ENCODE measurements around the gene SYNJ1. TPM values are rescaled to one million over a fixed set of nuclear protein-coding genes. Genes with fewer than 3 reads are reported as not detected.
"Not testable (repeated sequence)": the region's sequence is repeated elsewhere in the genome, so short reads cannot be mapped to it uniquely, and the experiment has no call there.

Gene SYNJ1
- total and polyA plus RNA-seq, 10 of the 15 experiments (the other 5 are each of a cell fraction or from before 2014, with no cell fraction given): 1.2 to 7.0 (median 3.5) TPM

DNA sequence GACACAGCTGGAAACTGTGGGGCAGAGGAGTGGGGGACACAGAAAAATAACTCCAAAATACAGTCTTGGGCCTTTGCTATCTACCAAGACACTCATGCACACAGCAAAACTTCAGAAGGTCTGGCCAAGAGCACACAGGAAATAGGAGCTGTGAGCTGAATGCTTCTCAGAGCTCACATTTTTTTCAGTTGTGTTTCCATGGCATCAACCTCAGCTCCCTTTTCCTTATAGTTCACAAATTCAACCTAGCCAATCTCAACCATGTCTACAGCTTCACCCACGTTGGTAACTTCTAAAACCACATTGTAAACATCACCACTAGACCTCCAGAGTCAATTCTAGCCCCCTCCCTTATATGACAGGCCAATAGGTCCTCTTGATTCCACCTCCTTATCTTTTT is 19.6 kb upstream of the SYNJ1 start:
- ChIA-PET CTCF (interaction anchor here (0.7 to 1.3 kb wide), 7 partner anchors 9 to 94 kb away, joined by 3 to 4 read pairs (median 3); no protein-coding TSS in a partner anchor), SMC1A (ENCODE audit: uncharacterized antibody, unreplicated experiment) (interaction anchor here (0.7 to 1.5 kb wide), 4 partner anchors 10 to 64 kb away, joined by 3 to 8 read pairs (median 3); no protein-coding TSS in a partner anchor), RAD21 (ENCODE audit: unreplicated experiment) (no interaction called here), POLR2A (no interaction called here)
- intact Hi-C loops (cut with micrococcal nuclease; ENCODE audit: unreplicated experiment) (no loop called here), in situ Hi-C loops (cut with MboI) (no loop called here)
- Histone ChIP-seq H3K79me2 (ENCODE audit: control insufficient read depth, insufficient read depth, low read length) (no peaks in the 10 kb centered on the region), H4K20me1 (ENCODE audit: control insufficient read depth, insufficient read depth) (no peaks in the 10 kb centered on the region), H3K4me2 (ENCODE audit: control insufficient read depth, insufficient read depth) (no peak overlapping the region), H3K9me3 (replicated peaks; ENCODE audit: control insufficient read depth, insufficient read depth, low read length) (no peaks in the 10 kb centered on the region), H3K4me3 (no peak overlapping the region), H3K27me3 (replicated peaks in 1 of 2; ENCODE audit: control insufficient read depth in 2 of 2, insufficient read depth in 2 of 2, low read length in 1 of 2) (no peaks in the 10 kb centered on the region), H3K9ac (ENCODE audit: control insufficient read depth, insufficient read depth, low read length) (no peak overlapping the region), H3K36me3 (ENCODE audit: control insufficient read depth in 2 of 2, insufficient read depth in 2 of 2, low read length in 1 of 2) (peaks cover 4 to 20% of the 10 kb centered on the region in 2 experiments), H2AFZ (ENCODE audit: control insufficient read depth, low read depth, low read length) (no peak overlapping the region), H3K27ac (ENCODE audit: control insufficient read depth, insufficient read depth) (no peak overlapping the region), H3K4me1 (ENCODE audit: control insufficient read depth, insufficient read depth, low read length) (no peaks in the 10 kb centered on the region)
- no TSS peak for BruUV-seq (replicated peaks)
- WGBS (ENCODE audit: insufficient coverage, insufficient replicate concordance, low lambda C conversion rate, missing lambda C conversion rate): 92% methylated on average over 1 of the region's 1 CpG
- DNase-seq (ENCODE audit: low read depth, low spot score) (no peak), ATAC-seq (no peak), FAIRE-seq (no peak)
- TF ChIP-seq, protein P1, sequence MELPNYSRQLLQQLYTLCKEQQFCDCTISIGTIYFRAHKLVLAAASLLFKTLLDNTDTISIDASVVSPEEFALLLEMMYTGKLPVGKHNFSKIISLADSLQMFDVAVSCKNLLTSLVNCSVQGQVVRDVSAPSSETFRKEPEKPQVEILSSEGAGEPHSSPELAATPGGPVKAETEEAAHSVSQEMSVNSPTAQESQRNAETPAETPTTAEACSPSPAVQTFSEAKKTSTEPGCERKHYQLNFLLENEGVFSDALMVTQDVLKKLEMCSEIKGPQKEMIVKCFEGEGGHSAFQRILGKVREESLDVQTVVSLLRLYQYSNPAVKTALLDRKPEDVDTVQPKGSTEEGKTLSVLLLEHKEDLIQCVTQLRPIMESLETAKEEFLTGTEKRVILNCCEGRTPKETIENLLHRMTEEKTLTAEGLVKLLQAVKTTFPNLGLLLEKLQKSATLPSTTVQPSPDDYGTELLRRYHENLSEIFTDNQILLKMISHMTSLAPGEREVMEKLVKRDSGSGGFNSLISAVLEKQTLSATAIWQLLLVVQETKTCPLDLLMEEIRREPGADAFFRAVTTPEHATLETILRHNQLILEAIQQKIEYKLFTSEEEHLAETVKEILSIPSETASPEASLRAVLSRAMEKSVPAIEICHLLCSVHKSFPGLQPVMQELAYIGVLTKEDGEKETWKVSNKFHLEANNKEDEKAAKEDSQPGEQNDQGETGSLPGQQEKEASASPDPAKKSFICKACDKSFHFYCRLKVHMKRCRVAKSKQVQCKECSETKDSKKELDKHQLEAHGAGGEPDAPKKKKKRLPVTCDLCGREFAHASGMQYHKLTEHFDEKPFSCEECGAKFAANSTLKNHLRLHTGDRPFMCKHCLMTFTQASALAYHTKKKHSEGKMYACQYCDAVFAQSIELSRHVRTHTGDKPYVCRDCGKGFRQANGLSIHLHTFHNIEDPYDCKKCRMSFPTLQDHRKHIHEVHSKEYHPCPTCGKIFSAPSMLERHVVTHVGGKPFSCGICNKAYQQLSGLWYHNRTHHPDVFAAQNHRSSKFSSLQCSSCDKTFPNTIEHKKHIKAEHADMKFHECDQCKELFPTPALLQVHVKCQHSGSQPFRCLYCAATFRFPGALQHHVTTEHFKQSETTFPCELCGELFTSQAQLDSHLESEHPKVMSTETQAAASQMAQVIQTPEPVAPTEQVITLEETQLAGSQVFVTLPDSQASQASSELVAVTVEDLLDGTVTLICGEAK (IDR thresholded peaks at IDR 0.05; ENCODE audit: borderline replicate concordance): no peak
- TF ChIP-seq RB1 (IDR thresholded peaks at IDR 0.05; ENCODE audit: borderline replicate concordance): no peak

DNA sequence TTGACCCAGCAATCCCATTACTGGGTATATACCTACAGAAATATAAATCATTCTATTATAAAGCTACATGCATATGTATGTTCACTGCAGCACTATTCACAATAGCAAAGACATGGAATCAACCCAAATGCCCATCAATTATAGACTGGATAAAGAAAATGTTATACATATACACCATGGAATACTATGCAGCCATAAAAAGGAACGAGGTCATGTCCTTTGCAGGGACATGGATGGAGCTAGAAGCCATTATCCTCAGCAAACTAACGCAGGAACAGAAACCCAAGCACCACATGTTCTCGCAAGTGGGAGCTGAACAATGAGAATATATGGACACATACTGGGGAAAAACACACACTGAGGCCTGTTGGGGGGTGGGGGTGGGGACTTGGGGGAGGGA is 18.9 kb upstream of the SYNJ1 start:
- DNase-seq (ENCODE audit: low read depth, low spot score); RAD21 ChIA-PET (ENCODE audit: unreplicated experiment); H3K27me3 ChIP-seq (replicated peaks in 1 of 2; ENCODE audit: control insufficient read depth in 2 of 2, insufficient read depth in 2 of 2, low read length in 1 of 2); intact Hi-C loops (cut with micrococcal nuclease; ENCODE audit: unreplicated experiment); H3K9ac ChIP-seq (ENCODE audit: control insufficient read depth, insufficient read depth, low read length); ATAC-seq; H3K27ac ChIP-seq (ENCODE audit: control insufficient read depth, insufficient read depth); H3K79me2 ChIP-seq (ENCODE audit: control insufficient read depth, insufficient read depth, low read length); CTCF ChIA-PET; H3K4me1 ChIP-seq (ENCODE audit: control insufficient read depth, insufficient read depth, low read length); FAIRE-seq; H2AFZ ChIP-seq (ENCODE audit: control insufficient read depth, low read depth, low read length); H3K4me2 ChIP-seq (ENCODE audit: control insufficient read depth, insufficient read depth); POLR2A ChIA-PET; H4K20me1 ChIP-seq (ENCODE audit: control insufficient read depth, insufficient read depth); H3K9me3 ChIP-seq (replicated peaks; ENCODE audit: control insufficient read depth, insufficient read depth, low read length); BruUV-seq (replicated peaks); H3K4me3 ChIP-seq; in situ Hi-C loops (cut with MboI): not testable (repeated sequence)
- peaks cover 7 to 23% of the 10 kb centered on the region in 2 experiments for H3K36me3 ChIP-seq (ENCODE audit: control insufficient read depth in 2 of 2, insufficient read depth in 2 of 2, low read length in 1 of 2)
- WGBS (ENCODE audit: insufficient coverage, insufficient replicate concordance, low lambda C conversion rate, missing lambda C conversion rate): 97% methylated on average over 3 of the region's 3 CpGs
- SMC1A ChIA-PET (ENCODE audit: uncharacterized antibody, unreplicated experiment): interaction anchor here (0.7 to 1.5 kb wide), 3 partner anchors 11 to 63 kb away, joined by 3 to 8 read pairs (median 3); no protein-coding TSS in a partner anchor
